HepG2 (cell line): ENCODE results near the gene CCT8. TPM values are rescaled to one million over a fixed set of nuclear protein-coding genes. Genes with fewer than 3 reads are reported as not detected.

Experiments used
- ATAC-seq: fragments of 200-7000 bp; cut with Tn5 transposase; 3 replicates; pipeline ENCODE4 v1.9.1; 2020; ENCODE audit warnings: mild to moderate bottlenecking, moderate library complexity
- Bru-seq: library from RNA; stranded (reverse); fragments of 400-500 nt; gene quantifications from one replicate; lab custom pipeline; 2021; lab: Mats Ljungman, UMichigan
- BruChase-seq, 2 experiments: library from RNA; stranded (reverse); fragments of 400-500 nt; gene quantifications; one replicate each; lab custom pipeline; 2021; lab: Mats Ljungman, UMichigan
- BruUV-seq: library from RNA; stranded (reverse); fragments of 400-500 nt; replicated peaks from 2 replicates; lab custom pipeline; 2021; lab: Mats Ljungman, UMichigan
- CTCF ChIA-PET: fragments of 300-600 bp; formaldehyde crosslinking; extraction: SDS; loops from one replicate; lab custom pipeline; 2021; ENCODE audit warnings: low total read pairs, inconsistent platforms, low intra/inter-chr PET ratio; lab: Yijun Ruan, JAX
- POLR2A ChIA-PET: fragments of 350-600 bp; sonication (Branson Sonifier 250); formaldehyde crosslinking; loops from one replicate; lab custom pipeline; 2020; ENCODE audit warnings: antibody characterized with exemption, inconsistent platforms; lab: Yijun Ruan, JAX
- DNase-seq: peaks from one replicate; pipeline ENCODE4 v3.0.0-alpha.2; 2015; ENCODE audit warnings: low spot score
- FAIRE-seq: peaks from 3 replicates; lab custom pipeline; 2011; peaks lifted over from hg19 to GRCh38; lab: Jason Lieb, UNC
- H2AFZ ChIP-seq: one replicate; pipeline ENCODE4 v1.6.1; 2011; ENCODE audit warnings: low read length, inconsistent platforms
- H3K27ac ChIP-seq: fragments of 300-600 bp; 3 replicates; pipeline ENCODE4 v1.8.0; 2011; ENCODE audit warnings: mixed run types, mild to moderate bottlenecking, mixed read lengths, low read length, inconsistent platforms; ENCODE audit not compliant: insufficient read depth; ENCODE audit errors: extremely low read length
- H3K27me3 ChIP-seq, 2 experiments: fragments of 200-600 bp in 1 of 2; 2 replicates in 1 of 2; 3 replicates in 1 of 2; pipeline versions ENCODE4 v1.6.0 to v1.8.0; 2011; ENCODE audit warnings: low read length in 2 of 2, mild to moderate bottlenecking in 2 of 2, moderate library complexity in 2 of 2, inconsistent platforms in 1 of 2; ENCODE audit not compliant: insufficient read depth in 2 of 2, control insufficient read depth in 1 of 2
- H3K36me3 ChIP-seq, 2 experiments: fragments of 200-600 bp in 1 of 2; replicated peaks in 1 of 2; 2 replicates in 1 of 2; 3 replicates in 1 of 2; pipeline versions ENCODE4 v1.5.1 to v1.8.0; 2011; ENCODE audit warnings: low read length in 2 of 2, inconsistent platforms in 1 of 2; ENCODE audit not compliant: insufficient read depth in 2 of 2, control insufficient read depth in 1 of 2
- H3K4me1 ChIP-seq: 2 replicates; pipeline ENCODE4 v1.5.1; 2012; ENCODE audit warnings: low read length, inconsistent platforms; ENCODE audit not compliant: insufficient read depth
- H3K4me2 ChIP-seq: 2 replicates; pipeline ENCODE4 v1.6.0; 2011; ENCODE audit warnings: low read depth, low read length, inconsistent platforms
- H3K4me3 ChIP-seq, 3 experiments: fragments of 200-600 bp in 1 of 3; sonication (generic), shearing (Covaris generic) in 1 of 3; replicated peaks in 1 of 3; 2 replicates each; pipeline ENCODE4 v1.5.1; 2011 to 2016; ENCODE audit warnings: low read length in 3 of 3, inconsistent platforms in 2 of 3, low read depth in 2 of 3, mild to moderate bottlenecking in 2 of 3, control low read depth in 1 of 3, mixed read lengths in 1 of 3; ENCODE audit not compliant: insufficient read depth in 1 of 3
- H3K79me2 ChIP-seq: one replicate; pipeline ENCODE4 v1.6.1; 2011; ENCODE audit warnings: low read length, inconsistent platforms; ENCODE audit not compliant: insufficient read depth
- H3K9ac ChIP-seq: 2 replicates; pipeline ENCODE4 v1.6.0; 2011; ENCODE audit warnings: mild to moderate bottlenecking, low read depth, low read length, inconsistent platforms; ENCODE audit not compliant: insufficient read depth
- H3K9me3 ChIP-seq: 2 replicates; pipeline ENCODE4 v1.5.1; 2012; ENCODE audit warnings: mild to moderate bottlenecking, low read length
- H4K20me1 ChIP-seq: 2 replicates; pipeline ENCODE4 v1.6.0; 2011; ENCODE audit warnings: inconsistent platforms, mild to moderate bottlenecking, low read length, moderate library complexity; ENCODE audit not compliant: insufficient read depth
- KDM1A ChIP-seq: IDR thresholded peaks from 2 replicates; pipeline ENCODE4 v1.6.1; 2016; ENCODE audit warnings: missing compliant biosample characterization
- NONO ChIP-seq, 2 experiments: fragments of 450-650 bp in 1 of 2; sonication (generic) in 1 of 2; formaldehyde crosslinking in 1 of 2; IDR thresholded peaks in 1 of 2; conservative IDR thresholded peaks in 1 of 2; 2 replicates each; pipeline versions ENCODE4 v1.6.1 to v1.8.0; 2017 to 2022; ENCODE audit warnings: mild to moderate bottlenecking in 1 of 2, missing genetic modification reagents in 1 of 2, moderate library complexity in 1 of 2
- RARG ChIP-seq: sonication (generic); formaldehyde crosslinking; IDR thresholded peaks from 2 replicates; pipeline ENCODE4 v1.4.0; 2020; ENCODE audit warnings: low read depth, mild to moderate bottlenecking, missing genetic modification reagents
- ZFX ChIP-seq: sonication (generic); formaldehyde crosslinking; IDR thresholded peaks from 2 replicates; pipeline ENCODE4 v1.4.0; 2020; ENCODE audit warnings: mild to moderate bottlenecking, low read depth, missing genetic modification reagents, moderate library complexity
- ZIK1 ChIP-seq: sonication (generic); formaldehyde crosslinking; IDR thresholded peaks from 2 replicates; pipeline ENCODE4 v1.5.0; 2020; ENCODE audit warnings: mild to moderate bottlenecking, low read depth, missing genetic modification reagents, borderline replicate concordance
- ZNF101 ChIP-seq: sonication (generic); formaldehyde crosslinking; IDR thresholded peaks from 2 replicates; pipeline ENCODE4 v1.4.0; 2020; ENCODE audit warnings: mild to moderate bottlenecking, low read depth, missing genetic modification reagents, borderline replicate concordance
- ZNF383 ChIP-seq: sonication (generic); formaldehyde crosslinking; IDR thresholded peaks from 2 replicates; pipeline ENCODE4 v1.4.0; 2020; ENCODE audit warnings: missing genetic modification reagents, mild to moderate bottlenecking, borderline replicate concordance
- WGBS: methylation state at CpG from one replicate; pipeline ENCODE4 v1.1.6; 2017; ENCODE audit warnings: low lambda C conversion rate; 5-methylcytosine and 5-hydroxymethylcytosine counted together
- in situ Hi-C: cut with HindIII; loops from 2 replicates; pipeline ENCODE4 v1.10.0; 2017; ENCODE audit warnings: low pct_unique_long_range_greater_than_20kb; ENCODE audit not compliant: extremely low pct_ligation_motif_present
- intact Hi-C: fragments of 100-400 bp; cut with micrococcal nuclease; formaldehyde crosslinking; loops from one replicate; pipeline ENCODE4 v1.10.0; 2022; ENCODE audit not compliant: unreplicated experiment
- long read RNA-seq, 2 experiments: library from RNA in 1 of 2; library from polyadenylated mRNA in 1 of 2; stranded (forward) in 1 of 2; unstranded in 1 of 2; transcript quantifications; one replicate each; pipeline ENCODE4 v2.0.0, GENCODE V29; 2019 to 2022
- polyA minus RNA-seq, 3 experiments: library from RNA; depleted of rRNA, polyadenylated mRNA; stranded (reverse); fragments of >200 nt; gene quantifications; 2 replicates each; pipeline ENCODE4 v1.2.3, GENCODE V29; 2011; ENCODE audit warnings: low replicate concordance in 1 of 3
- polyA plus RNA-seq, 8 experiments: library from polyadenylated mRNA; depleted of rRNA in 3 of 8; stranded (reverse) in 7 of 8; unstranded in 1 of 8; fragments of >200 nt; fragmentation: Illumina TruSeq in 4 of 8; extraction: Trizol in 4 of 8; gene quantifications; 2 replicates each; pipeline versions ENCODE4 v1.2.1 to v1.2.3, GENCODE V29; 2011 to 2016; ENCODE audit warnings: low read depth in 4 of 8, missing spikeins in 1 of 8, mixed read lengths in 1 of 8; ENCODE audit not compliant: insufficient read depth in 1 of 8
- total RNA-seq, 5 experiments: library from RNA; depleted of rRNA; stranded (reverse); fragments of >200 nt; fragmentation: Illumina TruSeq; extraction: Trizol; gene quantifications; 2 replicates each; pipeline ENCODE4 v1.2.3, GENCODE V29; 2016; ENCODE audit warnings: low read depth in 1 of 5
- TF ChIP-seq, protein P1 (sequence below): sonication (generic); formaldehyde crosslinking; IDR thresholded peaks from 2 replicates; pipeline ENCODE4 v1.4.0; 2020; ENCODE audit warnings: low read depth, missing genetic modification reagents

Gene CCT8, protein sequence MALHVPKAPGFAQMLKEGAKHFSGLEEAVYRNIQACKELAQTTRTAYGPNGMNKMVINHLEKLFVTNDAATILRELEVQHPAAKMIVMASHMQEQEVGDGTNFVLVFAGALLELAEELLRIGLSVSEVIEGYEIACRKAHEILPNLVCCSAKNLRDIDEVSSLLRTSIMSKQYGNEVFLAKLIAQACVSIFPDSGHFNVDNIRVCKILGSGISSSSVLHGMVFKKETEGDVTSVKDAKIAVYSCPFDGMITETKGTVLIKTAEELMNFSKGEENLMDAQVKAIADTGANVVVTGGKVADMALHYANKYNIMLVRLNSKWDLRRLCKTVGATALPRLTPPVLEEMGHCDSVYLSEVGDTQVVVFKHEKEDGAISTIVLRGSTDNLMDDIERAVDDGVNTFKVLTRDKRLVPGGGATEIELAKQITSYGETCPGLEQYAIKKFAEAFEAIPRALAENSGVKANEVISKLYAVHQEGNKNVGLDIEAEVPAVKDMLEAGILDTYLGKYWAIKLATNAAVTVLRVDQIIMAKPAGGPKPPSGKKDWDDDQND
- total RNA-seq (2016; rRNA removed; fragmentation: Illumina TruSeq; extraction: Trizol) (325 and 538 TPM in 2 replicates), polyA plus RNA-seq (2011; rRNA removed) (87.0 and 127 TPM in 2 replicates), polyA minus RNA-seq (2011; rRNA and poly(A)+ RNA removed; ENCODE audit: low replicate concordance) (56.7 and 122 TPM in 2 replicates), Bru-seq, nascent RNA (percentile 94 among the genes with signal in this experiment), BruChase-seq, experiment 1, labeled RNA remaining after a 6-hour chase (percentile 96 among the genes with signal in this experiment), BruChase-seq, experiment 2, labeled RNA remaining after a 2-hour chase (percentile 94 among the genes with signal in this experiment)
- 81.4 and 96.3 TPM in 2 replicates for total RNA-seq (2016; cell fraction: cytosol; rRNA removed; fragmentation: Illumina TruSeq; extraction: Trizol; ENCODE audit: low read depth)
- total RNA-seq (2016; cell fraction: insoluble cytoplasmic fraction; rRNA removed; fragmentation: Illumina TruSeq; extraction: Trizol), result 336 and 530 TPM in 2 replicates
- 134 and 165 TPM in 2 replicates for total RNA-seq (2016; cell fraction: membrane; rRNA removed; fragmentation: Illumina TruSeq; extraction: Trizol)
- 137 and 155 TPM in 2 replicates for total RNA-seq (2016; cell fraction: nucleus; rRNA removed; fragmentation: Illumina TruSeq; extraction: Trizol)
- 80.0 and 97.4 TPM in 2 replicates for polyA plus RNA-seq (2011; cell fraction: cytosol; rRNA removed)
- polyA plus RNA-seq (2011; cell fraction: nucleus; rRNA removed), result 53.9 and 70.6 TPM in 2 replicates
- 174 and 217 TPM in 2 replicates for polyA plus RNA-seq (2012)
- 45.9 and 52.2 TPM in 2 replicates for polyA plus RNA-seq (2016; cell fraction: cytosol; fragmentation: Illumina TruSeq; extraction: Trizol; ENCODE audit: low read depth)
- polyA plus RNA-seq (2016; cell fraction: insoluble cytoplasmic fraction; fragmentation: Illumina TruSeq; extraction: Trizol; ENCODE audit: low read depth), result 406 and 427 TPM in 2 replicates
- 80.8 and 98.2 TPM in 2 replicates for polyA plus RNA-seq (2016; cell fraction: membrane; fragmentation: Illumina TruSeq; extraction: Trizol; ENCODE audit: low read depth)
- polyA plus RNA-seq (2016; cell fraction: nucleus; fragmentation: Illumina TruSeq; extraction: Trizol; ENCODE audit: insufficient read depth, low read depth), result 196 and 213 TPM in 2 replicates
- 110 and 112 TPM in 2 replicates for polyA minus RNA-seq (2011; cell fraction: cytosol; rRNA and poly(A)+ RNA removed)
- polyA minus RNA-seq (2011; cell fraction: nucleus; rRNA and poly(A)+ RNA removed), result 74.0 and 108 TPM in 2 replicates
- long read RNA-seq, experiment 1, transcript CCT8-201 (15 exons, 2,005 nt), result major isoform, 375 of 451 reads
- long read RNA-seq, experiment 1, partial matches to known transcripts, result 43 of 451 reads
- long read RNA-seq, experiment 1, other reads (novel, unspliced or antisense), result 32 of 451 reads
- long read RNA-seq, experiment 2, transcript CCT8-210 (5 exons, 1,326 nt), result major isoform, 5 of 348 reads
- long read RNA-seq, experiment 2, partial matches to known transcripts, result 63 of 348 reads
- long read RNA-seq, experiment 2, other reads (novel, unspliced or antisense), result 280 of 348 reads

DNA sequence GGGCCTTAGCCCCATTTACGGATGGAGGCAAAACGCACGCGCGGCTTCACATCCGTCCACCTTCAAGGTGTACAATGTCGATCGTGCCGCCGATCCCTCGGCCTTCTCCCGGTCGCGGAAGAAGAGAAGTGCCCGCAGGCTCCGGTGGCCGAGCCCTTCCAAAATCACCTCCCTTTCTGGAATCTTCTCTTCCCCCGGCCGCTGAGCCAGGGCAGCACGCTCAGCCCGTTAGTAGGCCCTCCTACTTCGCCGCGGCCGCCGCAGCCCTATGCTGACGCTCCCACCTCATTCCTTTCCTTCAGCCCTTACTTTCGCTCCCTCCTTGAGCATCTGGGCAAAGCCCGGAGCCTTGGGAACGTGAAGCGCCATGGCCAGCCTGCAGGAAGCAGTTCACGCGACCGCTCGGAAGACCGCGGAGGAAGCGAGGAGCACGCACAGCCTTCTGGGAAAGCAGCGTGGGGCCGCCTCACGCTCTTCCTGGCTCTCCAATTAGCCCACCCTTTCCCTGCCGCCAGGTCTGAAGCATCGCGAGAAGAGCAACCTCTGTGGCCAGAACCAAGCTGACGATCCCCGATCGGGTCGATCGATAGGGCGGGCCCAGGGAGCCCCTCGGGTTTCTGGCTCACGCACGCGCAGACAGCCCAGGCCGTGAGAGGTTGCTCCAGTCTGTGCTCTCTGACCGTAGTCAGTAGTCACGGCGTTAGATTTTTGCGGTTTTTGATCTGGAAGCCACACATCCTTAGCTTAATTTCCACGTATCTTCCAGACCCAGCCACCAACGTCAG is at the start of gene CCT8:
CCT8 (minus strand) TSS at position 427 of the 785 bp plus-strand sequence; CDS start at position 369, 58 bp downstream.
- H3K4me3 ChIP-seq, result peak within 1 kb of the TSS; percentile 94 to 95 (median 94)
- H3K27me3 ChIP-seq, result no peaks in the 10 kb centered on the region; a peak in 1 of 5 replicates
- H3K4me1 ChIP-seq, result peaks cover 38% of the 10 kb centered on the region
- H2AFZ ChIP-seq, result peak within 1 kb of the TSS; percentile 80
- peaks cover 1 to 9% of the 10 kb centered on the region in 2 experiments; a peak in 3 of 5 replicates for H3K36me3 ChIP-seq
- DNase-seq (peak; percentile 98), ATAC-seq (peak; percentile 98), FAIRE-seq (peak; percentile 92)
- H3K9me3 ChIP-seq, result no peaks in the 10 kb centered on the region
- WGBS, result 0% methylated on average over 43 of the region's 62 CpGs
- peaks cover 49% of the 10 kb centered on the region for H3K79me2 ChIP-seq
- in situ Hi-C loops (no loop called here), intact Hi-C loops (loop anchor here (1.0 to 2.0 kb wide), 2 partner anchors 49 to 226 kb away; partner anchors contain the start of gene USP16)
- TSS peak; percentile 71 for BruUV-seq
- peaks cover 31% of the 10 kb centered on the region for H4K20me1 ChIP-seq
- CTCF ChIA-PET, result no interaction called here
- peak within 1 kb of the TSS; percentile 95 for H3K9ac ChIP-seq
- peak within 1 kb of the TSS; percentile 88 for H3K27ac ChIP-seq
- POLR2A ChIA-PET, result interaction anchor here (0.6 to 2.1 kb wide), 12 partner anchors 12 to 189 kb away, joined by 3 to 27 read pairs (median 4); partner anchors contain the start of genes LTN1, RWDD2B and USP16
- H3K4me2 ChIP-seq, result peak within 1 kb of the TSS; percentile 92
- TF ChIP-seq KDM1A (CRISPR knock-in tag) (no peak), NONO (IDR thresholded peaks at IDR 0.05) (no peak), NONO (CRISPR knock-in tag; conservative IDR thresholded peaks at IDR 0.05) (peak; percentile 75), ZFX (CRISPR knock-in tag) (peak; percentile 98), RARG (CRISPR knock-in tag) (no peak), ZIK1 (CRISPR knock-in tag) (no peak; the same call in 1 of the 2 replicates), ZNF383 (CRISPR knock-in tag) (0 out of 2 replicates have a peak, but pooled peaks have one; percentile 20), ZNF101 (CRISPR knock-in tag) (no peak)
- TF ChIP-seq, protein P1, sequence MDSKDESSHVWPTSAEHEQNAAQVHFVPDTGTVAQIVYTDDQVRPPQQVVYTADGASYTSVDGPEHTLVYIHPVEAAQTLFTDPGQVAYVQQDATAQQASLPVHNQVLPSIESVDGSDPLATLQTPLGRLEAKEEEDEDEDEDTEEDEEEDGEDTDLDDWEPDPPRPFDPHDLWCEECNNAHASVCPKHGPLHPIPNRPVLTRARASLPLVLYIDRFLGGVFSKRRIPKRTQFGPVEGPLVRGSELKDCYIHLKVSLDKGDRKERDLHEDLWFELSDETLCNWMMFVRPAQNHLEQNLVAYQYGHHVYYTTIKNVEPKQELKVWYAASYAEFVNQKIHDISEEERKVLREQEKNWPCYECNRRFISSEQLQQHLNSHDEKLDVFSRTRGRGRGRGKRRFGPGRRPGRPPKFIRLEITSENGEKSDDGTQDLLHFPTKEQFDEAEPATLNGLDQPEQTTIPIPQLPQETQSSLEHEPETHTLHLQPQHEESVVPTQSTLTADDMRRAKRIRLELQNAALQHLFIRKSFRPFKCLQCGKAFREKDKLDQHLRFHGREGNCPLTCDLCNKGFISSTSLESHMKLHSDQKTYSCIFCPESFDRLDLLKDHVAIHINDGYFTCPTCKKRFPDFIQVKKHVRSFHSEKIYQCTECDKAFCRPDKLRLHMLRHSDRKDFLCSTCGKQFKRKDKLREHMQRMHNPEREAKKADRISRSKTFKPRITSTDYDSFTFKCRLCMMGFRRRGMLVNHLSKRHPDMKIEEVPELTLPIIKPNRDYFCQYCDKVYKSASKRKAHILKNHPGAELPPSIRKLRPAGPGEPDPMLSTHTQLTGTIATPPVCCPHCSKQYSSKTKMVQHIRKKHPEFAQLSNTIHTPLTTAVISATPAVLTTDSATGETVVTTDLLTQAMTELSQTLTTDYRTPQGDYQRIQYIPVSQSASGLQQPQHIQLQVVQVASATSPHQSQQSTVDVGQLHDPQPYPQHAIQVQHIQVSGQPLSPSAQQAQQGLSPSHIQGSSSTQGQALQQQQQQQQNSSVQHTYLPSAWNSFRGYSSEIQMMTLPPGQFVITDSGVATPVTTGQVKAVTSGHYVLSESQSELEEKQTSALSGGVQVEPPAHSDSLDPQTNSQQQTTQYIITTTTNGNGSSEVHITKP (CRISPR knock-in tag), result 0 out of 2 replicates have a peak, but pooled peaks have one; percentile 57
